Stomach (tissue), 9 donors: ENCODE measurements around the gene SHD. TPM values are rescaled to one million over a fixed set of nuclear protein-coding genes. Genes with fewer than 3 reads are reported as not detected.

Experiments
- DNase-seq, 2 donors: peaks; one replicate each; pipeline versions ENCODE4 v3.0.0 to v3.0.0-alpha.2; 2013 to 2019
- H3K27ac ChIP-seq, 5 donors: fragments of 200-600 bp in 4 of 5; sonication (generic) in 4 of 5; one replicate each; pipeline ENCODE4 v1.5.1; 2013 to 2019; ENCODE audit warnings: mild to moderate bottlenecking in 1 of 5, moderate library complexity in 1 of 5
- H3K27me3 ChIP-seq, 3 donors: fragments of 200-600 bp; sonication (generic); one replicate each; pipeline ENCODE4 v1.5.1; 2017 to 2019; ENCODE audit warnings: mixed run types in 1 of 3
- H3K36me3 ChIP-seq, 4 donors: fragments of 200-600 bp; sonication (generic); 1 replicate in 3 of 4; 2 replicates in 1 of 4; pipeline ENCODE4 v1.5.1; 2016 to 2019
- H3K4me1 ChIP-seq, 4 donors: fragments of 200-600 bp; sonication (generic); one replicate each; pipeline ENCODE4 v1.5.1; 2016 to 2019
- H3K4me3 ChIP-seq, 4 donors: fragments of 200-600 bp; sonication (generic) in 3 of 4; one replicate each; pipeline ENCODE4 v1.5.1; 2016 to 2019; ENCODE audit warnings: mild to moderate bottlenecking in 1 of 4
- H3K9me3 ChIP-seq, 4 donors: fragments of 200-600 bp; sonication (generic); one replicate each; pipeline ENCODE4 v1.5.1; 2016 to 2019
- EP300 ChIP-seq: sonication (generic); formaldehyde crosslinking; IDR thresholded peaks from one replicate; pipeline ENCODE4 v1.6.1; 2017; ENCODE audit warnings: antibody characterized with exemption
- POLR2A ChIP-seq, 4 donors: fragments of 450-650 bp; IDR thresholded peaks; one replicate each; pipeline ENCODE4 v1.6.1; 2016; ENCODE audit warnings: antibody characterized with exemption in 4 of 4, control low read depth in 2 of 4, mild to moderate bottlenecking in 1 of 4, moderate library complexity in 1 of 4
- POLR2AphosphoS5 ChIP-seq, 3 donors: sonication (generic); formaldehyde crosslinking; IDR thresholded peaks; one replicate each; pipeline ENCODE4 v1.6.1; 2016; ENCODE audit warnings: antibody characterized with exemption in 3 of 3
- WGBS, 5 donors: extraction: QIAGEN DNeasy Blood & Tissue Kit in 3 of 5; methylation state at CpG; one replicate each; pipeline versions ENCODE4 v1.1.5 to v1.1.7; 2013 to 2018; 5-methylcytosine and 5-hydroxymethylcytosine counted together
- intact Hi-C: fragments of 100-400 bp; cut with DNase I; formaldehyde crosslinking; loops from one replicate; pipeline ENCODE4 v1.15.1; 2023; ENCODE audit warnings: low total_unique reads
- polyA plus RNA-seq, 3 donors: library from polyadenylated mRNA; stranded (reverse); fragments of 200-250 nt; gene quantifications; one replicate each; pipeline ENCODE4 v1.2.3, GENCODE V29; 2013
- total RNA-seq, 5 donors: library from RNA; depleted of rRNA; stranded (reverse); fragments of >200 nt; gene quantifications; one replicate each; pipeline versions ENCODE4 v1.1.0 to v1.2.3, GENCODE V29; 2014 to 2016
- TF ChIP-seq, protein P1 (sequence below), 7 experiments: fragments of 450-650 bp in 4 of 7; fragments of 200-600 bp in 3 of 7; sonication (generic) in 3 of 7; IDR thresholded peaks; one replicate each; pipeline ENCODE4 v1.5.1; 2016 to 2019; ENCODE audit warnings: antibody characterized with exemption in 7 of 7, control low read depth in 2 of 7, mild to moderate bottlenecking in 1 of 7
- donor health status: healthy with polysubstance abuse.
- donor health status: Bipolar disorder and iron deficiency.
- donor health status: healthy.

Gene SHD
- total and polyA plus RNA-seq, 8 donors = 7.0 TPM; not detected in 7

DNA sequence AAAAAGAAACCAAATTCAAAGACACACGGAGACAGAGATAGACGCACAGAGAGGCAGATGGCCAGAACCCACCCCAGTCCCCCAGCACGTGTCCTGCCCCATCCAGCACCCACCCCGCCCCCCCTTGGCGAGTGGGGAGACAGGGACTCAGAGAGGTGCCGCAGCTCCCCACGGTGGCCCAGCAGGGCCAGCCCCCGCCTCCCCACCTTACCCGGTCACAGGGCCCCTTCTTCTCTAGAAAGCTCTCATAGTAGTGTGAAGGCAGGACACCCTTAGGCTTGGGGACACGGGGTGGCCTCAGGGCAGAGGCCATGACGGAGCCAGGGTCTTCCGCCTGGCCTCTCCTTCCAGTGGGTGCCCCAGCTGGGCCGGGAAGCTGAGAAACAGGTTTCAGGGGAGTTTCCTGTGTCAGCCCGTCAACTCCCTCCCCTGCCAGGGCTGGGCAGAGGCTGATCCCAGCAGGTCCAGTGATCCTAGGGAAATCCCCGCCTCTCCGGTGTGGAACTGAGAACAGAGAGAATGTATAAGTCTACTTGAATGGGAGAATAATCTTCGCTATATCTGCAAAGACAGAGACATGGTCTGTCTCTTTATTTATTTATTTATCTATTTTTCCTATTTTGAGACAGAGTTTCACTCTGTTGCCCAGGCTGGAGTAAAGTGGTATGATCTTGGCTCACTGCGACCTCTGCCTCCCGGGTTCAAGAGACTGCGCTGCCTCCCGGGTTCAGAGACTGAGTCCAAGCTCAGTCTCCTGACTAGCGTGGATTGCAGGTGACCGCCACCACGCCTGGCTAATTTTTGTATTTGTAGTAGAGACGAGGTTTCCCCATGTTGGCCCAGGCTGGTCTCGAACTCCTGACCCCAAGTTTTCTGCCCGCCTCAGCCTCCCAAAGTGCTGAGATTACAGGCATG, 59.6 kb downstream of the SHD start, which contains the start of gene STAP2:
Gene STAP2, minus strand, starts transcription at position 387 of the 915 bp plus-strand sequence. Its CDS starts 74 bp downstream, at position 313.
- 25 to 46% (median 33%) methylated on average over 19 to 27 of the region's 27 CpGs for WGBS, 5 donors
- peaks cover 4 to 25% (median 23%) of the 10 kb centered on the region in 4 donors for H3K4me1 ChIP-seq
- no peaks in the 10 kb centered on the region for H3K27me3 ChIP-seq
- intact Hi-C loops = no loop called here
- H3K27ac ChIP-seq = peak within 1 kb of the TSS; percentile 32 to 87 (median 78)
- peak; percentile 77 to 91 for DNase-seq
- TF ChIP-seq, protein P1, sequence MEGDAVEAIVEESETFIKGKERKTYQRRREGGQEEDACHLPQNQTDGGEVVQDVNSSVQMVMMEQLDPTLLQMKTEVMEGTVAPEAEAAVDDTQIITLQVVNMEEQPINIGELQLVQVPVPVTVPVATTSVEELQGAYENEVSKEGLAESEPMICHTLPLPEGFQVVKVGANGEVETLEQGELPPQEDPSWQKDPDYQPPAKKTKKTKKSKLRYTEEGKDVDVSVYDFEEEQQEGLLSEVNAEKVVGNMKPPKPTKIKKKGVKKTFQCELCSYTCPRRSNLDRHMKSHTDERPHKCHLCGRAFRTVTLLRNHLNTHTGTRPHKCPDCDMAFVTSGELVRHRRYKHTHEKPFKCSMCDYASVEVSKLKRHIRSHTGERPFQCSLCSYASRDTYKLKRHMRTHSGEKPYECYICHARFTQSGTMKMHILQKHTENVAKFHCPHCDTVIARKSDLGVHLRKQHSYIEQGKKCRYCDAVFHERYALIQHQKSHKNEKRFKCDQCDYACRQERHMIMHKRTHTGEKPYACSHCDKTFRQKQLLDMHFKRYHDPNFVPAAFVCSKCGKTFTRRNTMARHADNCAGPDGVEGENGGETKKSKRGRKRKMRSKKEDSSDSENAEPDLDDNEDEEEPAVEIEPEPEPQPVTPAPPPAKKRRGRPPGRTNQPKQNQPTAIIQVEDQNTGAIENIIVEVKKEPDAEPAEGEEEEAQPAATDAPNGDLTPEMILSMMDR (IDR thresholded peaks at IDR 0.05) = no peak
- TF ChIP-seq EP300 (no peak), POLR2AphosphoS5 (IDR thresholded peaks at IDR 0.05) (peak in 2 of 3 donors; percentile 26 to 54), POLR2A (IDR thresholded peaks at IDR 0.05) (no peak)
- H3K9me3 ChIP-seq = no peaks in the 10 kb centered on the region
- H3K4me3 ChIP-seq = peak within 1 kb of the TSS; percentile 47 to 60 (median 50)
- no peaks in the 10 kb centered on the region for H3K36me3 ChIP-seq

Other genes with a start within 250 kb of the SHD start
- gene ZBTB7A, start 212.4 kb upstream of the SHD start, total RNA-seq = 100 to 1,000 TPM in 2 of 5 donors, 10 to 100 TPM in 3; 11.2 to 274 (median 66.8) TPM
- 10 to 100 TPM in 2 of 3 donors, 1 to 10 TPM in 1; 8.0 to 14.4 (median 12.0) TPM for gene ZBTB7A, start 212.4 kb upstream of the SHD start, polyA plus RNA-seq
- 100 to 1,000 TPM in 1 of 5 donors, 10 to 100 TPM in 4; 53.4 to 447 (median 84.3) TPM for gene MAP2K2, start 155.1 kb upstream of the SHD start, total RNA-seq
- gene MAP2K2, start 155.1 kb upstream of the SHD start, polyA plus RNA-seq = 100 to 1,000 TPM; 137 to 162 (median 147) TPM
- gene CREB3L3, start 125.6 kb upstream of the SHD start, total RNA-seq = 1 to 10 TPM in 2 of 5 donors, not detected in 3; 1.1 to 7.0 TPM
- under 1 TPM; 0.03 to 0.61 (median 0.12) TPM for gene CREB3L3, start 125.6 kb upstream of the SHD start, polyA plus RNA-seq
- gene SIRT6, start 96.7 kb upstream of the SHD start, total RNA-seq = 100 to 1,000 TPM in 2 of 5 donors, 10 to 100 TPM in 3; 14.0 to 160 (median 28.0) TPM
- gene SIRT6, start 96.7 kb upstream of the SHD start, polyA plus RNA-seq = 10 to 100 TPM; 17.7 to 23.9 (median 19.5) TPM
- gene ANKRD24, start 96.6 kb upstream of the SHD start, total RNA-seq = 1 to 10 TPM in 3 of 5 donors, under 1 TPM in 1, not detected in 1; 0.29 to 6.1 (median 3.8) TPM
- 1 to 10 TPM; 1.6 to 2.3 (median 1.8) TPM for gene ANKRD24, start 96.6 kb upstream of the SHD start, polyA plus RNA-seq
- under 1 TPM in 1 of 5 donors, not detected in 4; 0.55 TPM for gene EBI3, start 49.7 kb upstream of the SHD start, total RNA-seq
- 1 to 10 TPM; 2.0 to 2.7 (median 2.7) TPM for gene EBI3, start 49.7 kb upstream of the SHD start, polyA plus RNA-seq
- gene YJU2, start 32.2 kb upstream of the SHD start, total RNA-seq = 10 to 100 TPM in 3 of 5 donors, 1 to 10 TPM in 2; 3.5 to 48.4 (median 13.0) TPM
- gene YJU2, start 32.2 kb upstream of the SHD start, polyA plus RNA-seq = 10 to 100 TPM; 26.0 to 34.7 (median 30.4) TPM
- 1 to 10 TPM in 1 of 5 donors, not detected in 4; 1.1 TPM for gene TMIGD2, start 23.1 kb downstream of the SHD start, total RNA-seq
- under 1 TPM in 1 of 3 donors, not detected in 2; 0.55 TPM for gene TMIGD2, start 23.1 kb downstream of the SHD start, polyA plus RNA-seq
- 10 to 100 TPM in 1 of 5 donors, 1 to 10 TPM in 2, not detected in 2; 1.1 to 12.5 (median 2.3) TPM for gene FSD1, start 25.3 kb downstream of the SHD start, total RNA-seq
- 1 to 10 TPM in 1 of 3 donors, under 1 TPM in 1, not detected in 1; 0.31 to 1.3 TPM for gene FSD1, start 25.3 kb downstream of the SHD start, polyA plus RNA-seq
- 100 to 1,000 TPM in 1 of 5 donors, 10 to 100 TPM in 3, not detected in 1; 20.7 to 250 (median 35.1) TPM for gene STAP2, start 59.6 kb downstream of the SHD start, total RNA-seq
- gene STAP2, start 59.6 kb downstream of the SHD start, polyA plus RNA-seq = 10 to 100 TPM; 32.7 to 70.8 (median 52.4) TPM
- gene MPND, start 64.3 kb downstream of the SHD start, total RNA-seq = 10 to 100 TPM in 2 of 5 donors, 1 to 10 TPM in 3; 2.2 to 24.5 (median 8.3) TPM
- gene MPND, start 64.3 kb downstream of the SHD start, polyA plus RNA-seq = 10 to 100 TPM; 20.4 to 25.0 (median 22.0) TPM
- 100 to 1,000 TPM in 1 of 5 donors, 10 to 100 TPM in 4; 14.8 to 111 (median 26.3) TPM for gene SH3GL1, start 121.3 kb downstream of the SHD start, total RNA-seq
- 10 to 100 TPM; 44.9 to 48.5 (median 46.0) TPM for gene SH3GL1, start 121.3 kb downstream of the SHD start, polyA plus RNA-seq
- 100 to 1,000 TPM in 1 of 5 donors, 10 to 100 TPM in 1, 1 to 10 TPM in 3; 1.8 to 100 (median 9.8) TPM for gene CHAF1A, start 123.4 kb downstream of the SHD start, total RNA-seq
- 1 to 10 TPM; 5.4 to 7.2 (median 5.8) TPM for gene CHAF1A, start 123.4 kb downstream of the SHD start, polyA plus RNA-seq
- 100 to 1,000 TPM in 1 of 5 donors, 10 to 100 TPM in 4; 19.3 to 208 (median 73.7) TPM for gene UBXN6, start 178.5 kb downstream of the SHD start, total RNA-seq
- 100 to 1,000 TPM; 112 to 148 (median 138) TPM for gene UBXN6, start 178.5 kb downstream of the SHD start, polyA plus RNA-seq
- gene HDGFL2, start 193.0 kb downstream of the SHD start, total RNA-seq = 10 to 100 TPM; 26.8 to 85.2 (median 33.9) TPM
- gene HDGFL2, start 193.0 kb downstream of the SHD start, polyA plus RNA-seq = 100 to 1,000 TPM in 1 of 3 donors, 10 to 100 TPM in 2; 25.5 to 127 (median 55.5) TPM
- gene PLIN4, start 239.2 kb downstream of the SHD start, total RNA-seq = 10 to 100 TPM in 3 of 5 donors, 1 to 10 TPM in 2; 9.0 to 64.7 (median 24.9) TPM
- gene PLIN4, start 239.2 kb downstream of the SHD start, polyA plus RNA-seq = 10 to 100 TPM in 1 of 3 donors, 1 to 10 TPM in 2; 3.5 to 13.2 (median 6.8) TPM